CD4-positive, alpha-beta T cell treated with Interleukin-4 for 1 hour (primary cell): Measurements from ENCODE around the gene ELOVL2.

ENCODE experiments used
- DNase-seq, 2 donors: peaks; one replicate each; pipeline ENCODE4 v3.0.0-alpha.2; 2020 to 2022

ELOVL2 gene

DNA sequence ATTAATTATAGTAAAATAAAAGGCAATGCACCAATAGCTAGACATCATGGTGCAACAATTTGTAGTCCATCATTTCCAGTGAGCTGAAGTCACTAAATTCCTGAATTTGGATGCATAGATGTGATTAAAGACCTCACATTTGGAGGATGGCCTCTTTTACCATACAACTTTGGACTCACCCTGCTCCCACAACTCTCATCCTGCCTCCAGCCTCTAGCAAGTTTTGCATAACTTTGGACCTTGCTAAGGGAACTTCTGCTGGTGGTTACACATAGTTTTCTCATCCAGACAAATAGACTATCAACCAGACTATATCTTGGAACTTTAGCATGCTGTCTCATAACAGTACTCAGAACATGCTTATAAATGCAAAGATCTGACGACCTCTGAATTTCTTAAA, 12.8 kb upstream of the ELOVL2 start:
- DNase-seq = no peak

DNA sequence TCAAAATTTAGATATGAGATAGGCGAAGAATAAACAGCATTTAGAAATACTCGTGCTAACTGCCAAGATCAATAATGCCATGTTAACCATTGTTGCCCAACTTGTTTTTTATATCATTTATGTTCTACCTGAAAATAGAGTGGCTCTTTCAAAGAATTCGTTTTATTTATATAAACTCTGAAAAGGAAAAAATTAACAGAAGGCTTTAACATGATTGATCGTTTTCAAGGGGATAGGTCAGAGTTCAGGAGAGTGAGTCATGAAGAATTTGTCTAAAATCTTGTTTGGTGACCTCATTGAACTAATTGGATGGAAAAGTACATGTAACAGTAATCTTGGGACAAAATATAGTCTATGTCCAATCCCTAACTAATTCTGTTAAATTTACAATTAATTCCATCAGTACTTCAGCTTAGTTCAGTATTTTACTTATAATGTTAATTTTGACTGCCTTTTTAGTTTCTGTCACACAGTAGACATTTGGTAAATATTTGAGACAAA, 11.1 kb upstream of the ELOVL2 start:
- DNase-seq = no peak

DNA sequence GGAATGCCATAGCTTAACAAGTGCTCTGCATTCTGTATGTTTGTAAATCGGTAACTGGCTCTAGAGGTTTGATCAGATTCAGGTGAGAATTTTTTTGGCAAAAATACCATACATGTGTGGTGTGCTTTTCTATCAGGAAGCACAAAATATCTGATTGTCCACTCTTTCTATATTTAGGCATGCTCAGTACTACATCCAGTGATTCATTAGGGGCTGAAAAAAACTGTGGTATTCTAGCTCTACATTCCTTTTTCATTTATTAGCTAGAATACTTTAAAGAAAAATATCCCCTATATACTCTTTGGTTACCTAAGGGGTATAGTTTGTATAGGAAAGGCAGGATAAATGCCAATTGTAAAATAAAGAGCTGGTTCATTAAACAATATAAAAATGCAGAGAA, 10.6 kb upstream of the ELOVL2 start:
- no peak for DNase-seq

DNA sequence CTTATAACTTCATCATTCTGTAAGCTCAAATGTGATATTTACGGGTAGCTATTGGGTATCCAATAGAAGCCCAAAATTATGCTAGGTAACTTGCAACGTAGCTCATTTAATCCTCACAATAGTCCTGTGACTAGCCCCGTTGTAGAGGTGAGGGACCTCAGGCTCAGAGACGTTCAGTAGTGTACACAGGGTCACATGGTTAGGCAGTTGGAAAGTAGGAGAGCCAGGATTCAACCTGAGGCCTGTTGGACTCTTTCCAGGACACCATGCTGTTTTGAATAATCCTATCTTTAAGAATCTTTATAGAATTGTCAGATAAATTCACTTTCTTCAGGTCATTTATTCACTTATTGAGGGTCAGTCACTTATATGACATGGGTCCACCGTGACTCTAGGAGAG, 9.2 kb upstream of the ELOVL2 start:
- DNase-seq = no peak

DNA sequence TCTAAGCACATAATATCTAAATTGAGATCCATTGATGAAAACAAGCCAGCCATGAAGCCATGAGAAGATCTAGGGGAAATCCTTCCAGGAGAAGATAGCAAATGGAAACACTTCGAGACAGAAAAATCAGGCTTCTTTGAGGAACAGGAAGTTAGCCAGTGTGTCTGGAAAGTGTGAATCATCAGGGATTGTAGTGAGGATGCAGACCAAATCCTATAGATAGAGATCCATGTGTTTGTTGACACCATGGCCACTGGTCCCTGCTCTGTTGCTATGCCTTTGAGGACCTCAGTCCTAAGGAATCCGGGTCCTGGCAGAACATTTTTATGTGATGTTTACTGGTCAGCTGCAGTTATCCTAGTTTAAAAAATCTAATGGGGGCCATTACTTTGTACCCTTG, 6.6 kb upstream of the ELOVL2 start:
- DNase-seq = no peak

DNA sequence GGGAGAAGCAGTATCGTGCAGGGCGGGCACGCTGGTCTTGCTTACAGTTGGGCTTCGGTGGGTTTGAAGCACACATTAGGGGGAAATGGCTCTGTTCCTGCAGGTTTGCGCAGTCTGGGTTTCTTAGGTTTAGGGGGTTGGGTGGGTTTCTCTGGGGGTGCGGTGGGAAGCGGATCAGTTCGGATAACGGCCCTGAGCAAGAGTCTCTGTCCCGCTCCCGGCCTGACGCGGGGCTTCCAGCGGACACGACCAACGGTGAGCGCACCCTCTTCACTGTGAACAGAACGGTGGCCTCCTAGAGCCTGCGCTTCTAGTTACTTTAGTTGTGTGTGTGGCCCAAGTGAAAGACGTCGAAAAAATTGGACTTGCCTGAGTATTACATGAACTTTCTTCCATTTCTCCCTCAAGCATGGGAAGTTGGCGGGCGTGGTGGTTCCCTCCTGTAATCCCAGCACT, 635 bp upstream of the ELOVL2 start:
- DNase-seq = no peak

DNA sequence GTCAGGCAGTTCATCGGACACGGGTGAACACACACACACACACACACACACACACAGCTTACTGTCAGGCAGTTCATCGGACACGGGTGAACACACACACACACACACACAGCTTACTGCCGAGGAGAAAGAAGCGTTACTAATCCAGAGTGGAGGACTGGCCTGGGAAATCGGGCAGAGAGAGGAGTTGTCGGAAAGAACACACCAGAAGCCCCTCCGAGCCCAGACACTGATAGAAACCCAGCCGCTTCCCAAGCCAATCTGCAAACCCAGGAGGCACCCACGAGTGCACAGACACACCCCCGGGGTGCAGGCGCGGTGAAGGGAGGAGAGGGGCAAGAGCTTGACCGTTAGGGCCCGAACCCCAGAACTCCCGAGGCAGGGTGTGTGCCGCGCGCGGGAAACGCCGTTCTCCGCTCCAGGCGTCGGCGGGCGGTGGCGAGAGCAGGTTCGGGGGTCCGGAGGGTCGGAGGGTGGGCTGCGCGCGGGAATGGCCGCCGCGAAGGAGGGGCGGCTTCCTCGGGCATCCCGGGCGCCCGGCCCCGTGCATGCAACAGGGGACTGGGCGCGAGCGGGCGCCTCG, 636 bp downstream of the ELOVL2 start:
- no peak for DNase-seq

DNA sequence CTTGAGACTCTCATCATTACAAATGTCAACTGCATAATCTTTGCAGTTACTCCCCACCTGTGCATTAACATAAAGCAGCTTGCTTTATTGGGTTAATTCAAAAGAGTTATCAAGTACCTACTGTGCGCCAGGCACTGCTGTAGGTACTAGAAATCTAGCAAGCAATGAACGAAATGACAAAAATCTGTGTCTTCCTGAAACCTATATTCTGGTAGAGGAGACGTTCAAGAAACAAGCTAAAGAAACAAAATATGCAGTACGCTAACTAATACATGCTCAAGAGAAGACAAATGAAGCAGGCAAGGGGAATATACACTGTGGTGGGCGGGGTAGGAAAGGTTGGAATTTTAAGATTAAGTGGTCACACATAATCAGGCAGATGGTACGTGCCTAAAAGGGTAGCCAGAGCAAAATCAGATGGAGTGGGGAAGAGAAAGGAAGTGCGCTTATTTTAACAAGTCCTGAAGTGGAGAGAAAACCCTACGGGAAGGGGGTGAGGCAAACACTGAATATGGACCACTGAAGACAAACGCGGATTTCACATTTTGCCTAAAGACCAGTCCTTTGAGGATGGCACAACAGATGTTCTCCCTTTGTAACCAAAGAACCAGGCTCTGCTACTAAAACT, 1.2 kb downstream of the ELOVL2 start:
- DNase-seq = no peak

DNA sequence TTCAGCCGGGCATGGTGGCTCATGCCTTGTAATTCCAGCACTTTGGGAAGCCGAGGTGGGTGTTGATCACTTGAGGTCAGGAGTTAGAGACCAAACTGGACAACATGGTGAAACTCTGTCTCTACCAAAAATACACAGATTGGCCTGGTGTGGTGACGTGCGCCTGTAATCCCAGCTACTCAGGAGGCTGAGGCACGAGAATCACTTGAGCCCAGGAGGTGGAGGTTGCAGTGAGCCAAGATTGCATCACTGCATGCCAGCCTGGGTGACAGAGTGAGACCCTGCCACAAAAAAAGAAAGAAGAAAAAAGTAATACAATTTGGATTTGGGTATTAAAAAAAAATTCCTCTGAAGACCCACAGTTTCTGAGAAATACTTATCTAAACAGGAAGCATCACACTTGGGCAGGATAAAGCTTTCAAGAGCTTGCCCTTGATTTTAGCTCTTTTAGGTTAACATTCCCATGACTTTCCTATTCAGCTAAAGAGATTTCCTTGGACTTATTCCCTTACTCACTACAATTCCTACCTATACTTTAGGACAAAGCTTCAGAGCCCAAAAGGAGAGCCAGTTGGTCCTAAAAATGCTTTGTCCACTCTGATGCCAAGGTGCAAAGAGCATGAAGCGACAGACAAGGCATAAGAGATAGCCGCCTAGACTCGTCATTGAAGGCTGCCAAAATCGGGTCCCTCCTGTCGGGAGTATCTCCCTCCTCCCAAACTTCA, 1.9 kb downstream of the ELOVL2 start:
- no peak for DNase-seq

DNA sequence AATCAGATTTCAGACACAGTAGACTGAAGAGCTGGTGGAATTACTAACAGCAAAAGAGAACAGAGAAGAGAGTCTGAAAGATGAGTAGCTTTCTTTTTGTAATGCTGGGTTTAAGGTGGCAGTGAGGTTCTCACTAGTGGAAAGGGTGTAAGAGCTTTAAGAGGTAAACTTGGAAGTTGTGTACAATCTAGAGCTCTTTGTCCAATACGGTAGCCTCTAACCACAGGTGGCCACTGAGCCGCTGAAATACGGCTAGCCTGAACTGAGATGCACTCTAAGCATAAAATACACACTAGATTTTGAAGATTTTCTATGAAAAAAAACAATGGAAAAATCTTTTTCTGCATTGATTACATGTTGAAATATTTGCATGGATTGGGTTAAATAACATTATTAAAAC, 4.0 kb downstream of the ELOVL2 start:
- DNase-seq = no peak

DNA sequence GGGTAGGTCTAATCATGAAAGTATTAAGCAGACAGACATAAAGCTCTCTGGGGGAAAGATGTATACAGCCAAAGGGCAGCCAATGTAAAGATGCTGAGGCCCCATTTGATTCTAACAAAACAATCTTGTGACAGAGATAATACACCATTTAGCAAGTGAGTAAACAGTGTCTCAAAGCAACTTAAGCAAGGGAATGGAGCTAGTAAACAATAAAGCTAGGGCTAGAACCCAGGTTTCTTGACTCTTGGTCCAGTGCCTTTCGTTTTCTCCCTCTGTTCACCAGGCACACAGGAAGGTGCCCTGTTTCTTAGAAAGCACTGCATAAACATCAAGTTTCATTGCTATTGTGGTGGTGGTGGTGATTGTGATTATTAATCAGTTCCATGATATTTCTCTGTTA, 5.1 kb downstream of the ELOVL2 start:
- DNase-seq = no peak

DNA sequence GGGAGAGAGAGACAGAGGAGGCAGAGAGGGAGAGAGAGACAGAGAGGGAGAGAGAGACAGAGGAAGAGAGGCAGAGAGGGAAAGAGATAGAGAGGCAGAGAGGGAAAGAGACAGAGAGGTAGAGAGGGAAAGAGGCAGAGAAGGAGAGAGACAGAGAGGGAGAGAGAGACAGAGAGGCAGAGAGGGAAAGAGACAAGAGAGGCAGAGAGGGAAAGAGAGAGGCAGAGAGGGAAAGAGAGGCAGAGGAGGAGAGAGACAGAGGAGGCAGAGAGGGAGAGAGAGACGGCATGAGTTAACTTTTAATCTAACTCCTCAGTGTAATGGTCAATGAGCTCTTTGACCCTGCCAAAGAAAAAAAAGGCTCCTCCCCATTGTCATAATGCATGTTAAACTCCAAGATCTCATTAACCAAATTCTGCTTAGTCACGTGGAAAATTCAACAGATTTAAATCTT, 7.1 kb downstream of the ELOVL2 start:
- no peak for DNase-seq

DNA sequence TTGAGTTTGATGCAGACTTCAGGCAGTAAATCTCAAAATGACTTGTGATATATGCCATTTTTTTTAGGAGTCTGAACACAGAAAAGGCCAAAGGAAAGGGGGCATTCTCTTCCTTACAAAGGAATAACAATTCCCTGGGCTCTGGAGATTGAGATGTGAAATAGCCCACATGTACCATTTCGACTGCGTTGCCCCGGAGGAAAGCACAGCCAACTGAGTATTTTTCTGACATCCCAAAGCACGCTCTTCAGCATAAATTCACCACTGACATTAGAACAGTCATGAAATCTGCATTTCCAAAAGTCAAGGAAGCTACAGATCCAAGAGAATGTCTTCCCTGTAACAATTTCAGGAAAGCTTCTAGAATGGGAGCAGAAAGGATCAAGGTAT, 7.8 kb downstream of the ELOVL2 start:
- DNase-seq = no peak

DNA sequence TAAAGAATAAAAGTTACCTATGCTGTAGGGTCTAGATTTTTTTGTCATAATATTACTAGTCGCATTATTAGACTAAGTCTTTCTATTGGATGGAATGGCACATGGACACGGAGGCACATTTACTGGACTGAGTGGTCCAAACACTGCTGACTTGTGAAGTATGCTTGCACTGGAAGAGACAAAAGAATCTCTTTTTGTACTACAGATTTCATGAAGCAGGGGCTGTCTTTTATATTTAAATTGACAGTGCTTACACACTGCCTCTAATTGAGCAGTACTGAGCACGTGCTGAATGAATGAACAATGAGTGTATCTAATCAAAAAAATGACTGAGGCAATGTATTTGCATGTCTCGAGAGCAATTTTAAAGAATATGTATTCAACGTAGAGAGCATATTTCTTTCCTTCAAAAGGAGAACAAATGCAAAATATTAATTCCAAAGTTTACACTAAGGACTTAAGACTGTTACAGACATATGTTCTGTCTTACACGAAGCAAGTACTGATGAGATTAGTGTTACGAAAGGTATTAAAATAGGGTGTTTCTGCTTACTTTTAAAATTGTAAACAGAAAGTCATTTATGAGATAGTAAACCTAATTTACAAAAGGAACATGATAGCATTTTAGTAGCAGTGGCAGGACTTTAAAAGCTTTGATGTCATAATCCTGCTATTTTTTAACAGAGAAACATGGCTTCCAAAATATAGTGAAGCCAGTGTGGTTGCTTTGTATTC, 8.3 kb downstream of the ELOVL2 start:
- no peak for DNase-seq

DNA sequence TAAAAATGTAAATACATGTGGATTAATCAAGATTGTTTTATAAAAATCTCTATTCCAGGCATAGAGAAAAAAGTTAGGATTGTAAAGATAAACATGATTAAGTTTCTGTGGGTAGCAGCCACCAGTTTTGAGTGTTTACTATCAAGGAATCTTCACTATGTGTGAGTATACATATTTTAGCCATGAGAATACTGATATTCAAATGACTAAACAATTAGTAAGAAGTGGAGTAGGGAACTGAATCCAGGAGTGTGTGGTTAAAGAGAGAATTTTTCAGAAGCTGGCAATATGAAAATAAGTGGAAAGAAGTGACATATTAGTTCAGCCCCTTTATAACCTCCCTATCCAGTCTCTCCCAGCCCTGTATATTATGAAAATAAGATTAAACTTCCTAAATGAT, 10.3 kb downstream of the ELOVL2 start:
- DNase-seq = no peak

DNA sequence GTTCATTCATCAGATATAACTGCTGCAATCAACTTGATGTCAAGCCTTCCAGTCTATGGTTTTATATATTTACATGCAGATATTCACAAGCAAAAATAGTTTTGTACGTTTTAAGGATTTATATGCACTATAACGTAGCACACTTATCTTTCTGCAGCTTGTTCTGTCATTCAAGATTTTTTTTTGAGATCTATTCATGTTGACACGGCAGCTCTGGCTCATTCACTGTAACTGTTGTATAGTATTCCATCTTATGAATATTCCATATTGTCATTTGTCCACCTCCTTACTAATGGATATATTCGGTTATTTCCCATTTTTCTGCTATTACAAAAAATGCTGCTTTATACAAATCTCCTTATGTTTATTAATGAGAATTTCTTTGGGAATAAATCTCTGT, 13.2 kb downstream of the ELOVL2 start:
- no peak for DNase-seq

DNA sequence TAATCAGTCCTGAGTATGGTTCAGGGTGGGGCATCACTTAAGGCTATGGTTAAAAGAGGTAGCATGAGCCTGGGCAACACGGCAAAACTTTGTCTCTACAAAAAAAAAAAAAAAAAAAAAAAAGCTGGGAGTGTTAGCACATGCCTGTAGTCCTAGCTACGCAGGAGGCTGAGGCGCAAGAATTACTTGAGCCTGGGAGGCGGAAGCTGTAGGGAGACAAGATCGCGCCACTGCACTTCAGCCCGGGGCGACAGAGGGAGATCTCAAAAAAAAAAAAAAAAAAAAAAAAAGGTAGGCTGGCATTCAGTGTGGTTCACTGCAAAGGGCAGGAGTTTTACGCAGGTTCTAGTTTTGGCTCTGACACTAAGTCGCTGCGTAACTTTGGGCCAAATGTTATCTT, 15.1 kb downstream of the ELOVL2 start:
- no peak for DNase-seq

DNA sequence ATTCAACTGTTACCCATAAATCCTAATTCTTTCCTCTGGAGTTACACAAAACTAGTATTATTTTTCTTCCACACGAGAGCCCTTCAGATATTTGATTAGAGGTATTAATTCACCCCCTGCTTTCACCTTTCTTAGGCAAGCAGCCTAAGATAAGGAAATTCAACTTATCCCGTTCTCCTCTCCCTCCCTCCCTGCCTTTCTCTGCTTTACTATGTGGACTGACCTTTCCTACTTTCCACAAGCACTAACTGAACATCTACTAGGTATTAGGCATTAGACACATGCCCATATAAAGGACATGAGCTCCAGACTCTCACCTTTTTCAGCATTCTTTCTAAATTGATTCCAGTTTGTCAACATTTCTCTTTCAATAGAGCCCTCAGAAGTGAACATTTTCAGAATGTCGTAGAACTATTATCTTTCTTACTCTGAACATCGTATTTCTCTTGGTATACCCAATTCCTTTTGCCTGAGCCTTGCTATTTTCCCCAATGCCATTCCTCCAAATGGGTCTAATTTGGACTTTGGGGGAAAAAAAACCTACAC, 16.5 kb downstream of the ELOVL2 start:
- DNase-seq = no peak

DNA sequence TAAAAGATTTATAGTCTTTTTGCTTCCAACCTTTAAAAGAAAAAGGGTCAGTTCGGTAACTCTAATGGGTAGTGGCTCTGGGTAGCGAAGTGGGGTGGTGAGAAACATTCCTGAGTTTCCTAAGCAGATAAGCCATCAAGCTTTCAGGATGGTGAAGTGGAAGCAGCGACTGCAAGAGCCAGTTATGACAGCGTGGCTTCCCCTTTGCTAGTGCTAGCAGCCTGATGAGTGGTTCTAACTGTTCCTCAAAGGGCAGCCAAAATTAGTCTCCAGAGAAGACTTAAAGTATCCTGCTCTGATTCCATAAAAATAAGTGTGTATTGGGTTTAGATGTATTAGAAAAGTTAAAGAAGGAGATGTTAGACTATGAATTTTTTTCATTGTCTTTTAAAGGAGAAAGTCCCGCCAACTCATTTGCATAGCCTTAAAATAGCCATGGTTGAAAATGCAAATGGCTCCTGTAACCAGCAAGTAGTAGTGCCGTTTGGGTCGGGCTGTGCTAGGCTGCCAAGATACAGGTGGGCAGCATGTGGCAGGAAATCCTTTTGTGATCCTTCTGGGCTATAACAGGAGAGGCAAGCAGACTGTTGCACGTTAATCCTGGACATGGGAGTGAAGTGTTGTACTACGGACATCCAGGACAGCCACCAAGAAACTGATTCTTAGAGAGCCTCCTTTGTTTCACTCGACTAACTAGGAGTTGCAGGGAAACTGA, 18.0 kb downstream of the ELOVL2 start:
- DNase-seq = no peak

DNA sequence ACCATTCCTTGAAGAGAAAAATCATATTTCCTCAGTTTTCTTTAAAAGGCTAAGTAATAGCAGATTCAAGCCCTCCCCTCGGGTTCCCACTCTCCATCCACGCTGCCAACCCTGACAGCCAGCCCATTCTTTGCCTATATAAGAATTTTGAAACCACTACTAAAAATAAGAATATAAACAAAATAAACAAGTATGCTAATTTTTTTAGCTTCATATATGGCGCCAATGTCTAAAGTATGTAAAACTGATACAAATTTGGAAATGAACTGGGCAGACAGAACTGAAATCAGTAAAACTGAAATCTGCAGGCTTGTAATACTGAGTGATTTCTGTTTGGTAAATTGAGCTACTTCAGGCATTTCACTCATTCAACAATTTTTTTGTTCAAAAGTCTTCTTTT, 19.0 kb downstream of the ELOVL2 start:
- DNase-seq = no peak

DNA sequence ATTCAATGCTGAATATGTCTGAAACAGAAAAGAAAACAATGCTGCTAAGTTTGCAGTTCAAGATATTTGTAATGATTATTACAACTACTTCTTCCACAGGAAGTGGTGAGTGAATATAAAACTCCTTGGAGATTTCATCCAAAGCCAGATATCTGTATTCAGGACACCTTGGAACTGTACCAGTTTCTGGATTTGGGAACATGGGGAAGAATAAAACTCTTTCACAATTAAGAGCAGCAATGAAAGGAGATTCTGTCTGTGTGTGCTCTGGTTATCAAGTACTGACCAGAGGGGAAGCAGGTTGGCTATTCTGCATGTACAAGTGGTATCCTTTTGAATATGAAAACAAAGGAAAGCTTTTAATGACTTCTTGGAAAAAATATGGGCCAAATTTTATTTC, 21.1 kb downstream of the ELOVL2 start:
- DNase-seq = no peak

DNA sequence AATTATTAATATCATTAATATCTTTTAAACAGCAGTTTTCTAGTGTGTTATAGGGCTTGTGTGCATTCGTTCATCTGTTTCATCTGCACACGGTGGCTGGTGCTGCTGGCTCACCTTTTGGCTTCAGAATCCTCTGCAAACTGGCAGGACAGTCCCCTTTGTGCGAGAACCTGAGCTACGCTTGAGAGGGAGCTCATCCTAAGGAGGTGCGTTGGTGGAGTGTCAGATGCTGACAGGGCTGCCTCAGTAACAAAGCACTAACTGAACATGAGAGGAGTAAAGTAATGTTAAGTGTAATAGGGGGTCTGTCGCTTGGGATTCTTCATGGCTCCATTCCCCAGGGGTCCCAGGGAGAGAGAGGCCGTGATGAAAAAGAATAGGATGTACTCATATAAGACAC, 22.4 kb downstream of the ELOVL2 start:
- no peak for DNase-seq

DNA sequence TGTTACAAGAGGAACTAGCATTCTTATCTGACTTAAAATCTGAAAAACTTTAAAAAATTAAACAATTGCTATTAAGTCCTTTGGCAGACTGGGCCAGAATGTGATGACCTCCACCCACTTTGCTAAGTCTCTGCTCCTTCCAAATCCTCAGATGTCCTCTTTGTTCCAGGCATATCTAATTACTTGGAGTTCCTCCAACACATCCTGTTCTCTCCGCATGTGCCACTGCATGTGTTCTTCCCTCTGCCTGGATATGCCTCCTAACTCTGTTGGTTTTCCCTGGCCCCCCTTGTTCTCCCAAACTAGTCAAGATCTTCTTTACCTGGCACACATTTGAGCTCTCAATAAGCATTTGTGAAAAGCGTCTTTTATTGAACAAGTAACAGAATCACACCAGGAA, 23.1 kb downstream of the ELOVL2 start:
- no peak for DNase-seq
